ENCODE results near the gene MYO1A. TPM values are rescaled to one million over a fixed set of nuclear protein-coding genes. Genes with fewer than 3 reads are reported as not detected.

Gene MYO1A
- total RNA-seq, 6 donors from 2014 or later, result under 0.01 to 6.2 (median 0.67) TPM; not detected in 1

DNA sequence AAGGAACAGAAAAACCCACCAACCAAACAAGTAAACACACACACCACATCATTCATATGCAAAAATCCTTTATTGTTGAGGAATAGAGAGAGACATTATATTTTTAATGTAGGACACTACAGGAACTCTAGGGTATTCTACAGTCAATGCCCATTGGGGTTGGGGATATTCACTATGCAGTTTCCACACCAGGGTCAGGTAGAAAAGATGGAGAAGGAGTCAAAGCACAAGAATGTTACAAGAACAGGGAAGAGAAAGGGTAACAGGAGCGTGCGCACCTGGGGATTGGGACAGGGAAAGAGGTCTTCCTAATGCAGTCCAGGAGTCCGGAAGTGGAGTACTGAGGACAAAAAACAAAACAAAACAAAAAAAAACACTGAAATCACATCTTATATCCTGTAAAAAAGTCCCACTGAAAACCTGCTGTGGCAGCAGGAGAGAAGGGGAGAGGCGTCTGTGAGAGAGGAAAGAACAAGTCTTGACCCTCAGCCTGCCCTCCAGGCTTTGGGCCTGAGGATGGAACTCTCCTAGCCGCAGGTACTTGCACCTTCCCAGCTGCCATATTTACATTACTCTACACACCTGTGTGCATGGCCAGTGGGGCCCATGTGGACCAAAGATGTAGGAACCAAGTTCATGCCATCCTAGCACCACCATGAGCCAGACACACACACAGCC lies 39.8 kb downstream of the MYO1A start:
- Histone ChIP-seq H3K9me3 (no peaks in the 10 kb centered on the region), H3K36me3 (no peaks in the 10 kb centered on the region), H3K27ac (no peak overlapping the region), H3K4me1 (peaks cover 12 to 24% (median 18%) of the 10 kb centered on the region in 4 donors), H3K4me3 (no peak overlapping the region), H3K27me3 (no peaks in the 10 kb centered on the region)
- 88 to 89% methylated on average over 5 of the region's 5 CpGs for WGBS, 2 donors
- TF ChIP-seq EP300 (IDR thresholded peaks at IDR 0.05) (no peak), POLR2A (IDR thresholded peaks at IDR 0.05) (no peak)
- no peak for ATAC-seq (ENCODE audit: low FRiP score in 2 of 2)
- DNase-seq, result no peak

DNA sequence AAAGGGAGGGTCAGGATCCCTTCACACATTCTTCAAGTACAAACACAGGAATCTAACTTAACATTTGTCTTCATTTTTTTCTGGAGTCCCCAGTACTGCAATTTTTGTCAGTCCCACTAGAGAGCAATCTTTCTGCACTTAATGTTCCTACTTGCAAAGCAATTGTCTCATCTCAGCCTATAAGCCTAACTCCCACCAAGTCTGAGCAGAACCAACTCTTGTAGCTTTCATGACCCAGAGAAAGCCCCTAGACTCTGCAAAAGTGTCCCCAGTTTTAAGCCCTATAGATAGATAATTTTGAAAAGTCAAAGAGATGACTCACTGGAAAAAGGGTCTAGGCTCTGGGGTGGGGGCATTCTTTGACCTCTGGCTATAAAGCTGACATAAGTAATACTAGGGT lies 41.8 kb downstream of the MYO1A start:
- TF ChIP-seq POLR2AphosphoS5 (IDR thresholded peaks at IDR 0.05), result no peak
- TF ChIP-seq, protein P1, sequence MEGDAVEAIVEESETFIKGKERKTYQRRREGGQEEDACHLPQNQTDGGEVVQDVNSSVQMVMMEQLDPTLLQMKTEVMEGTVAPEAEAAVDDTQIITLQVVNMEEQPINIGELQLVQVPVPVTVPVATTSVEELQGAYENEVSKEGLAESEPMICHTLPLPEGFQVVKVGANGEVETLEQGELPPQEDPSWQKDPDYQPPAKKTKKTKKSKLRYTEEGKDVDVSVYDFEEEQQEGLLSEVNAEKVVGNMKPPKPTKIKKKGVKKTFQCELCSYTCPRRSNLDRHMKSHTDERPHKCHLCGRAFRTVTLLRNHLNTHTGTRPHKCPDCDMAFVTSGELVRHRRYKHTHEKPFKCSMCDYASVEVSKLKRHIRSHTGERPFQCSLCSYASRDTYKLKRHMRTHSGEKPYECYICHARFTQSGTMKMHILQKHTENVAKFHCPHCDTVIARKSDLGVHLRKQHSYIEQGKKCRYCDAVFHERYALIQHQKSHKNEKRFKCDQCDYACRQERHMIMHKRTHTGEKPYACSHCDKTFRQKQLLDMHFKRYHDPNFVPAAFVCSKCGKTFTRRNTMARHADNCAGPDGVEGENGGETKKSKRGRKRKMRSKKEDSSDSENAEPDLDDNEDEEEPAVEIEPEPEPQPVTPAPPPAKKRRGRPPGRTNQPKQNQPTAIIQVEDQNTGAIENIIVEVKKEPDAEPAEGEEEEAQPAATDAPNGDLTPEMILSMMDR (IDR thresholded peaks at IDR 0.05), result peak; percentile 32 to 62 (median 48)
- Histone ChIP-seq H3K4me3 (no peak overlapping the region), H3K4me1 (peaks cover 15 to 34% (median 22%) of the 10 kb centered on the region in 4 donors), H3K9me3 (no peaks in the 10 kb centered on the region), H3K36me3 (peaks cover 7 to 14% (median 13%) of the 10 kb centered on the region in 4 donors), H3K27ac (peak overlapping the region in 1 of 4 donors; percentile 25), H3K27me3 (no peaks in the 10 kb centered on the region)
- ATAC-seq (ENCODE audit: low FRiP score in 2 of 2), result no peak
- no peak for DNase-seq

DNA sequence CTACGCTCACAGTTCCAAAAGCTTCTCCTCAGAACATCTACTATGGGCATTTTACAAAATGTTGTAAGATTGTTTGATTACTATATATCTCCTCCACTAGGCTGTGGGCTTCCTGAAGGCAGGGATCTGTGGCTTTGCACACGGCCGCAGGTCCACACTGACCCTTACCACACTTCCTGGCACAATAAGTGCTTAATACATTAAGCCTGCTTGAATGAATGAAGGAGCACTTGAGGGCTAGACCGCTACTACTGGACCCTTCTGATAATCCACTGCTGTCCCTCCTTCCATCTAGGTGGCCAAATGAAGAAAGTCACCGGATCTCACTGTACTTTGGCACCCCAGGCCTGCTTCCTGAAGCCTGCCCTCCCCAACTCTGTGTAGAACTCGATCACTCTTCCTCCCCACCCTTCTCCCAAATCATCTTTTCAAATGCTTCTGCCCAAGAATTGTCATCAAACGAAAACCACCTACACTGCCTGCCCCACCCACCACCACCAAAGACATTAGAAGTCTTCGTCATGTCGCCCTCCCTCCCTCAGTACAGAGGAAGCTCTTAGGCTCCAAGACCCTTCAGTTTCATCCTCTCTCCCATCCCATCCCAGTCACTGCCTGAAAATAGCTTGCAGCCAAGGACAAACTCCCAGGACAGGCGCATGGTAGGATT lies 43.0 kb downstream of the MYO1A start:
- DNase-seq (no peak), ATAC-seq (ENCODE audit: low FRiP score in 2 of 2) (no peak)
- Histone ChIP-seq H3K9me3 (no peaks in the 10 kb centered on the region), H3K36me3 (peaks cover 18 to 26% (median 25%) of the 10 kb centered on the region in 4 donors), H3K4me1 (peaks cover 16 to 35% (median 23%) of the 10 kb centered on the region in 4 donors), H3K4me3 (peak overlapping the region in 3 of 4 donors; percentile 86 to 98 (median 96)), H3K27me3 (no peaks in the 10 kb centered on the region), H3K27ac (peak overlapping the region; percentile 4 to 92 (median 22))
- WGBS, 2 donors, result 49 to 52% methylated on average over 10 of the region's 10 CpGs
- no peak for TF ChIP-seq POLR2A (IDR thresholded peaks at IDR 0.05)
- TF ChIP-seq POLR2AphosphoS5 (IDR thresholded peaks at IDR 0.05), result no peak
- TF ChIP-seq, protein P1 (IDR thresholded peaks at IDR 0.05), result peak in 1 of 6 experiments; percentile 9

DNA sequence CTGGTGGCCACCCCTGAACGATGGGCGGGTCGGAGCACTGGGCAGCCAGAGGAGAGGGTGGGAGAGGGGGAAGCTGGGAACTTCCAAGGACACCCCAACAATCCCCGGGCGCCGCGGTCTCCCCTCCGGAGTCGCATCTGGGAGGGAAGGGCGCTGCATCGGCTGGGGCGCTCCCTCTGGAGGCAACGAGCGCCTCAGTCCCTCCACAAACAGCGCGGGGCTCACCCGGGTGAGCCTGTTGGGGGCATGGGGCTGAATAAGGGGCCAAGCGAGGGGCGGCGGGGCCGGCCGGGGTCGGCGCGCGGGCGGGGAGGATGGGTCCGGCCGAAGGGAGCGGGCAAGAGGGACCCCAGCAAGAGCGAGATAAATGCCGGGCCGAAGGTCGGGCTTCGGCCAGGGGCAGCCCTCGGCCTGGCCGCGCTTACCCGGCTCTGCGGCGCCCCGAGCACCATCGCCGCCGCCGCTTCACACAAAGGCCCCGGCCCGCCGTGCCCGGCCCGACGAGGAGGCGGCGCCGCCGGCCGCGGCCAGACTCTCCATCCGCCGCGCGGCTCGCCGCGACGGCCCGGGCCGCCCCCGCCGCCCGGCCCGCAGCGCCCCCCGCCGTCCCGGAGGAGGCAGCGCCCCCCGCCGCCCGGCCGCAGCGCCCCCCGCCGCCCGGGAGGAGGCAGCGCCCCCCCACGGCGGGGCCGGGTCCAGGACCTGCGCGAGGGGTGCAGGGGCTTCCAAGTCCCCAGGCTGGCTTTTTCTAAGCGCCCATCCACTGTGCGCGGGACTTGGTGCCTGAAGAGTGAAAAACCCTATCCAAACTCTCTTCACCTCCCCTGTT lies 43.7 kb downstream of the MYO1A start, which contains the start of gene ZBTB39:
Gene ZBTB39, minus strand, starts transcription at position 567 of the 829 bp plus-strand sequence. CDS start 1,629 bp downstream, outside the sequence.
- Histone ChIP-seq H3K4me1 (peaks cover 23 to 42% (median 30%) of the 10 kb centered on the region in 4 donors), H3K36me3 (peaks cover 18 to 29% (median 27%) of the 10 kb centered on the region in 4 donors), H3K4me3 (peak within 1 kb of the TSS; percentile 59 to 98 (median 91)), H3K27ac (peak within 1 kb of the TSS; percentile 72 to 92 (median 76)), H3K27me3 (no peaks in the 10 kb centered on the region), H3K9me3 (no peaks in the 10 kb centered on the region)
- DNase-seq (peak; percentile 55 to 94), ATAC-seq (ENCODE audit: low FRiP score in 2 of 2) (peak; percentile 36 to 91)
- WGBS, 2 donors, result 1 to 2% methylated on average over 20 to 31 of the region's 94 CpGs
- TF ChIP-seq EP300 (IDR thresholded peaks at IDR 0.05) (no peak), POLR2A (IDR thresholded peaks at IDR 0.05) (peak in 1 of 4 donors; percentile 54), POLR2AphosphoS5 (IDR thresholded peaks at IDR 0.05) (no peak)
- TF ChIP-seq, protein P1 (IDR thresholded peaks at IDR 0.05), result peak in 5 of 6 experiments; percentile 45 to 77 (median 62)

DNA sequence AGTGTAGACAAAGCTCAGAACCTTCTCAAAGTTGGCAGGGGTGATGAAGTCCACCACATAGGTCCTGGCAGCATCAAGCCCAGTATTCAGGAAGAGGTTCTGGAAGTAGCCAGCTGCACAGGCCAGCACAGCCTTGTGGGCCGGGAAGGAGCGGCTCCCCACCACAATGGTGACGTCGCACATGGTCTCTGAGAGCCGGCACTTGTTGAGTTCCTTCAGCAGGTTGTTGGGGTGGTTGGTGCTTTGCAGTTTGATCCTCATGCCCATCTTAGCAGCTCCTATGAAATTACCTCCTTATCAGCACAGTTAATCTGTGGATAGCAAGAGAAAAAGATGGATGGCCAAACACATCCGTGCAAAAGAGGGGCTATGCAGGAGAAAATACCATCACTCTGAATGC lies 45.3 kb downstream of the MYO1A start:
- H3K27ac ChIP-seq, result no peak overlapping the region
- DNase-seq, result no peak
- H3K4me1 ChIP-seq, result peaks cover 24 to 47% (median 36%) of the 10 kb centered on the region in 4 donors
- no peak overlapping the region for H3K4me3 ChIP-seq
- no peaks in the 10 kb centered on the region for H3K9me3 ChIP-seq
- no peaks in the 10 kb centered on the region for H3K27me3 ChIP-seq
- TF ChIP-seq, protein P1 (IDR thresholded peaks at IDR 0.05), result no peak
- TF ChIP-seq POLR2A (IDR thresholded peaks at IDR 0.05), result no peak
- no peak for TF ChIP-seq EP300 (IDR thresholded peaks at IDR 0.05)
- no peak for TF ChIP-seq POLR2AphosphoS5 (IDR thresholded peaks at IDR 0.05)
- 18 to 85% methylated on average over 1 to 6 of the region's 6 CpGs for WGBS, 2 donors
- no peak for ATAC-seq (ENCODE audit: low FRiP score in 2 of 2)
- peaks cover 18 to 45% (median 30%) of the 10 kb centered on the region in 4 donors for H3K36me3 ChIP-seq
